DND-41 (cell line): ENCODE measurements around the gene EYA2.

Experiments used
- EZH2 ChIP-seq: IDR thresholded peaks from 3 replicates; pipeline ENCODE4 v1.6.1; 2012; ENCODE audit warnings: borderline replicate concordance, low read depth, mild to moderate bottlenecking, moderate library complexity, low read length, inconsistent platforms; ENCODE audit not compliant: severe bottlenecking
- TF ChIP-seq, protein P1 (sequence below): IDR thresholded peaks from 2 replicates; pipeline ENCODE4 v1.5.1; 2012; ENCODE audit warnings: borderline replicate concordance, low read length, moderate library complexity, mild to moderate bottlenecking; ENCODE audit not compliant: poor library complexity, severe bottlenecking; ENCODE audit errors: extremely low read depth

DNA sequence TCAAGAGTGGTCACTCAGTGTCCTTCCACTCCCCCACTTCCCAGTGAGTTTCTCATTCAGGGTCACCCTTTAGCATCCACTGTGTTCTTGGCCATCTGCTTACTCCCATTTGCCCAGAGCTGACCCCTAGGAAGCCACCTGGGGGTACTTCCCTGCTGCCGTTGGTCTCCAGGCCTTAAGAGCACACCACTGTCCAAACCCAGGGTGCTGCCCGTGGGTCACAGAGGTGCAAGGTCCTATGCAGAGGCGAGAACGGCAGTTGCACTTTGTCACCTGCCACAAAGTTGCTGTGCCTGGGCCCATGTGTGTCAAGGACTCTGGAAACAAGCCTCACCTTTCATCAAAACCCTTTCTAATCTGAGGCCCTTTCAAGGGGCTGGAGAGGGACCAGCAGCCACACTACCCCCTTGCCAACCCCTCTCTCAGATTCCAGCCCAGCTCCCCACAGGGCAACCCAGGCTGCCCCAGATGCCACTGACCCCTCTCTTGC lies 270.8 kb downstream of the EYA2 start:
- TF ChIP-seq, protein P1, sequence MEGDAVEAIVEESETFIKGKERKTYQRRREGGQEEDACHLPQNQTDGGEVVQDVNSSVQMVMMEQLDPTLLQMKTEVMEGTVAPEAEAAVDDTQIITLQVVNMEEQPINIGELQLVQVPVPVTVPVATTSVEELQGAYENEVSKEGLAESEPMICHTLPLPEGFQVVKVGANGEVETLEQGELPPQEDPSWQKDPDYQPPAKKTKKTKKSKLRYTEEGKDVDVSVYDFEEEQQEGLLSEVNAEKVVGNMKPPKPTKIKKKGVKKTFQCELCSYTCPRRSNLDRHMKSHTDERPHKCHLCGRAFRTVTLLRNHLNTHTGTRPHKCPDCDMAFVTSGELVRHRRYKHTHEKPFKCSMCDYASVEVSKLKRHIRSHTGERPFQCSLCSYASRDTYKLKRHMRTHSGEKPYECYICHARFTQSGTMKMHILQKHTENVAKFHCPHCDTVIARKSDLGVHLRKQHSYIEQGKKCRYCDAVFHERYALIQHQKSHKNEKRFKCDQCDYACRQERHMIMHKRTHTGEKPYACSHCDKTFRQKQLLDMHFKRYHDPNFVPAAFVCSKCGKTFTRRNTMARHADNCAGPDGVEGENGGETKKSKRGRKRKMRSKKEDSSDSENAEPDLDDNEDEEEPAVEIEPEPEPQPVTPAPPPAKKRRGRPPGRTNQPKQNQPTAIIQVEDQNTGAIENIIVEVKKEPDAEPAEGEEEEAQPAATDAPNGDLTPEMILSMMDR, result no peak
- no peak for TF ChIP-seq EZH2
